Camera-type eye (tissue), 1 donor: ENCODE data around the gene GORAB. TPM values are rescaled to one million over a fixed set of nuclear protein-coding genes. Genes with fewer than 3 reads are reported as not detected.

Experiments used
- total RNA-seq: library from RNA; depleted of rRNA; stranded (reverse); fragments of >200 nt; gene quantifications from one replicate; pipeline ENCODE4 v1.2.3, GENCODE V29; 2014

GORAB gene, protein sequence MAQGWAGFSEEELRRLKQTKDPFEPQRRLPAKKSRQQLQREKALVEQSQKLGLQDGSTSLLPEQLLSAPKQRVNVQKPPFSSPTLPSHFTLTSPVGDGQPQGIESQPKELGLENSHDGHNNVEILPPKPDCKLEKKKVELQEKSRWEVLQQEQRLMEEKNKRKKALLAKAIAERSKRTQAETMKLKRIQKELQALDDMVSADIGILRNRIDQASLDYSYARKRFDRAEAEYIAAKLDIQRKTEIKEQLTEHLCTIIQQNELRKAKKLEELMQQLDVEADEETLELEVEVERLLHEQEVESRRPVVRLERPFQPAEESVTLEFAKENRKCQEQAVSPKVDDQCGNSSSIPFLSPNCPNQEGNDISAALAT
- 29.3 TPM for total RNA-seq

GRCh38 chr1:170531758-170532657 lies at the start of gene GORAB:
Gene GORAB (plus strand): TSS chr1:170532166. CDS start chr1:170532224, 58 bp downstream.

Other genes with a start within 250 kb of the GORAB start
- gene PRRX1, start 132.0 kb downstream of the GORAB start, total RNA-seq, result 100 TPM